ENCODE results near the gene THG1L.

THG1L gene

GRCh38 chr5:157714596-157714864, 16.7 kb upstream of the THG1L start:
- no peak overlapping the region for H3K9ac ChIP-seq (ENCODE audit: low read depth, low read length, poor library complexity, severe bottlenecking)
- no peaks in the 10 kb centered on the region for H3K4me1 ChIP-seq (ENCODE audit: insufficient read depth, low read length, poor library complexity, severe bottlenecking)
- no peaks in the 10 kb centered on the region for H3K9me2 ChIP-seq (replicated peaks; ENCODE audit: low read depth, low read length)
- H3K4me3 ChIP-seq (ENCODE audit: low read length, poor library complexity, severe bottlenecking): no peak overlapping the region
- H3F3A ChIP-seq (ENCODE audit: low read depth): no peaks in the 10 kb centered on the region
- no peaks in the 10 kb centered on the region for H4K20me1 ChIP-seq (ENCODE audit: insufficient read depth, low read length, poor library complexity, severe bottlenecking)
- no peak overlapping the region for H3K4me2 ChIP-seq (ENCODE audit: low read depth, low read length, poor library complexity, severe bottlenecking)
- no peaks in the 10 kb centered on the region for H3K36me3 ChIP-seq (ENCODE audit: insufficient read depth, low read length)
- no peak for TF ChIP-seq EZH2phosphoT487 (IDR thresholded peaks at IDR 0.05; ENCODE audit: borderline replicate concordance)
- TF ChIP-seq CTCF (conservative IDR thresholded peaks at IDR 0.05; ENCODE audit: low read length): no peak
- no peaks in the 10 kb centered on the region for H3K27me3 ChIP-seq (ENCODE audit: insufficient read depth, low read length, poor library complexity, severe bottlenecking)
- H2AFZ ChIP-seq (ENCODE audit: low read length): no peak overlapping the region
- H3K9me3 ChIP-seq (ENCODE audit: insufficient read depth, low read depth, low read length): no peaks in the 10 kb centered on the region
- no peaks in the 10 kb centered on the region for H3K79me2 ChIP-seq (ENCODE audit: insufficient read depth, low read length)

- no peaks in the 10 kb centered on the region for H3K9me2 ChIP-seq (replicated peaks; ENCODE audit: low read depth, low read length)
- H4K20me1 ChIP-seq (ENCODE audit: insufficient read depth, low read length, poor library complexity, severe bottlenecking): no peaks in the 10 kb centered on the region
- H3F3A ChIP-seq (ENCODE audit: low read depth): no peaks in the 10 kb centered on the region
- no peaks in the 10 kb centered on the region for H3K36me3 ChIP-seq (ENCODE audit: insufficient read depth, low read length)
- peak overlapping the region; percentile 27 for H3K4me2 ChIP-seq (ENCODE audit: low read depth, low read length, poor library complexity, severe bottlenecking)
- H2AFZ ChIP-seq (ENCODE audit: low read length): no peak overlapping the region
- H3K9me3 ChIP-seq (ENCODE audit: insufficient read depth, low read depth, low read length): no peaks in the 10 kb centered on the region
- no peak overlapping the region for H3K4me3 ChIP-seq (ENCODE audit: low read length, poor library complexity, severe bottlenecking)
- no peaks in the 10 kb centered on the region for H3K79me2 ChIP-seq (ENCODE audit: insufficient read depth, low read length)
- TF ChIP-seq CTCF (conservative IDR thresholded peaks at IDR 0.05; ENCODE audit: low read length): peak; percentile 55
- no peak for TF ChIP-seq EZH2phosphoT487 (IDR thresholded peaks at IDR 0.05; ENCODE audit: borderline replicate concordance)
- no peak overlapping the region for H3K9ac ChIP-seq (ENCODE audit: low read depth, low read length, poor library complexity, severe bottlenecking)
- no peaks in the 10 kb centered on the region for H3K4me1 ChIP-seq (ENCODE audit: insufficient read depth, low read length, poor library complexity, severe bottlenecking)
- H3K27me3 ChIP-seq (ENCODE audit: insufficient read depth, low read length, poor library complexity, severe bottlenecking): no peaks in the 10 kb centered on the region
Measured at GRCh38 chr5:157718519-157718918, 12.7 kb upstream of the THG1L start.

- Histone ChIP-seq H3K9me2 (replicated peaks; ENCODE audit: low read depth, low read length) (no peaks in the 10 kb centered on the region), H2AFZ (ENCODE audit: low read length) (no peak overlapping the region), H4K20me1 (ENCODE audit: insufficient read depth, low read length, poor library complexity, severe bottlenecking) (no peaks in the 10 kb centered on the region), H3K9ac (ENCODE audit: low read depth, low read length, poor library complexity, severe bottlenecking) (no peak overlapping the region), H3K4me1 (ENCODE audit: insufficient read depth, low read length, poor library complexity, severe bottlenecking) (no peaks in the 10 kb centered on the region), H3K4me3 (ENCODE audit: low read length, poor library complexity, severe bottlenecking) (no peak overlapping the region), H3K9me3 (ENCODE audit: insufficient read depth, low read depth, low read length) (no peaks in the 10 kb centered on the region), H3F3A (ENCODE audit: low read depth) (no peaks in the 10 kb centered on the region), H3K36me3 (ENCODE audit: insufficient read depth, low read length) (no peaks in the 10 kb centered on the region), H3K27me3 (ENCODE audit: insufficient read depth, low read length, poor library complexity, severe bottlenecking) (no peaks in the 10 kb centered on the region), H3K79me2 (ENCODE audit: insufficient read depth, low read length) (no peaks in the 10 kb centered on the region), H3K4me2 (ENCODE audit: low read depth, low read length, poor library complexity, severe bottlenecking) (no peak overlapping the region)
- no peak for TF ChIP-seq EZH2phosphoT487 (IDR thresholded peaks at IDR 0.05; ENCODE audit: borderline replicate concordance)
- no peak for TF ChIP-seq CTCF (conservative IDR thresholded peaks at IDR 0.05; ENCODE audit: low read length)
Measured at GRCh38 chr5:157719245-157719644, 12.0 kb upstream of the THG1L start.
